HFF-Myc (cell line): ENCODE results near the gene GPR50.

Experiments
- DNase-seq: peaks from one replicate; pipeline ENCODE4 v3.0.0-alpha.2; 2011; ENCODE audit warnings: low read depth; ENCODE audit errors: extremely low read depth
- H3K4me3 ChIP-seq: replicated peaks from 2 replicates; pipeline ENCODE4 v1.5.1; 2011; ENCODE audit warnings: low read depth, mild to moderate bottlenecking, control low read depth, low read length
- TF ChIP-seq, protein P1 (sequence below): IDR thresholded peaks from 2 replicates; pipeline ENCODE4 v1.5.1; 2012; ENCODE audit warnings: mild to moderate bottlenecking, low read depth, low read length, control low read depth; ENCODE audit errors: missing control alignments

The GPR50 gene

DNA sequence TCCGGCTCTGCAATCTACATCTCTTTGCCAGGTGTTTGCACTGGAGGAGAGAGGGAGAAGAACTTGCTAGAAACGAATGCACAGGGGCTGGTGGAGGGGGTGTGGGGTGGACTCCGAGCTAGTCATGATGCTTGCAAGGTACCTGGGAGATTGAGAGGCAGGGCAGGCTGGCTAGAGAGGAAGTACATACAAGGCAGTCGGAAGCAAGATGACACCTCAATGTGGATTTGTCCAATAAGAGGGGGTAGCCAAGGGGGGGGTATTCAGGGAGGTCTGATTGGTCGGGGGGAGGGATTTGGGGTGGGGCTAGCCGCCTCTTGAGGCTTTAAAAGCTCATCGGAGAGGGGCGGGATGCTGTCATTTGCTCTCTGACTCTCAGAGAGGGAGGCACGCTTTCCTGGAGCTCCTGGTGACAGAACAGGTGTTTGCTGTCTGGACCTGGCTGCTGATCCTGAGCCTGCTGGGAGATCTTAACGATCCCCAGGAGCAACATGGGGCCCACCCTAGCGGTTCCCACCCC is at the start of gene GPR50:
GPR50 (plus strand) TSS at position 354 of the 520 bp plus-strand sequence; CDS start at position 492, 138 bp downstream.
- no peak within 1 kb of the TSS for H3K4me3 ChIP-seq
- TF ChIP-seq, protein P1, sequence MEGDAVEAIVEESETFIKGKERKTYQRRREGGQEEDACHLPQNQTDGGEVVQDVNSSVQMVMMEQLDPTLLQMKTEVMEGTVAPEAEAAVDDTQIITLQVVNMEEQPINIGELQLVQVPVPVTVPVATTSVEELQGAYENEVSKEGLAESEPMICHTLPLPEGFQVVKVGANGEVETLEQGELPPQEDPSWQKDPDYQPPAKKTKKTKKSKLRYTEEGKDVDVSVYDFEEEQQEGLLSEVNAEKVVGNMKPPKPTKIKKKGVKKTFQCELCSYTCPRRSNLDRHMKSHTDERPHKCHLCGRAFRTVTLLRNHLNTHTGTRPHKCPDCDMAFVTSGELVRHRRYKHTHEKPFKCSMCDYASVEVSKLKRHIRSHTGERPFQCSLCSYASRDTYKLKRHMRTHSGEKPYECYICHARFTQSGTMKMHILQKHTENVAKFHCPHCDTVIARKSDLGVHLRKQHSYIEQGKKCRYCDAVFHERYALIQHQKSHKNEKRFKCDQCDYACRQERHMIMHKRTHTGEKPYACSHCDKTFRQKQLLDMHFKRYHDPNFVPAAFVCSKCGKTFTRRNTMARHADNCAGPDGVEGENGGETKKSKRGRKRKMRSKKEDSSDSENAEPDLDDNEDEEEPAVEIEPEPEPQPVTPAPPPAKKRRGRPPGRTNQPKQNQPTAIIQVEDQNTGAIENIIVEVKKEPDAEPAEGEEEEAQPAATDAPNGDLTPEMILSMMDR, result no peak
- DNase-seq, result no peak

DNA sequence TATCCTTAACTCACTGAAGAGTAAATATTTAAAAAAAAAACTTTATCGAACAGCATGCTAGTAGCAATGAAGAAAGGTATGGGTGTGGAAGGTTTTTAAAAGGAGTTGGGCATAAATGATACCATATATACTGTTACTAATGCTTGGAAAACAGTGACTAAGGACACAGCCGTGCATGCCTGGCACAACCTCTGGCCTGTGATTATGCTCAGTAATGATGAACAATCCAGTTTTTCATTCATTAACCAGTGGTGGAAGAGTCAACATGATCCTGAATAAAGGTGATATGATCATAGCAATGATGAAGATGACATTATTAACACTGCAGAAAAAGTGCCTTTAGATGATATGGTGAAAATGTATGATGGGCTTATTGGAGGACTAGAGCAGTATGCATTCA is 43.9 kb upstream of the GPR50 start:
- TF ChIP-seq, protein P1, result no peak
- DNase-seq, result no peak
- no peak overlapping the region for H3K4me3 ChIP-seq

DNA sequence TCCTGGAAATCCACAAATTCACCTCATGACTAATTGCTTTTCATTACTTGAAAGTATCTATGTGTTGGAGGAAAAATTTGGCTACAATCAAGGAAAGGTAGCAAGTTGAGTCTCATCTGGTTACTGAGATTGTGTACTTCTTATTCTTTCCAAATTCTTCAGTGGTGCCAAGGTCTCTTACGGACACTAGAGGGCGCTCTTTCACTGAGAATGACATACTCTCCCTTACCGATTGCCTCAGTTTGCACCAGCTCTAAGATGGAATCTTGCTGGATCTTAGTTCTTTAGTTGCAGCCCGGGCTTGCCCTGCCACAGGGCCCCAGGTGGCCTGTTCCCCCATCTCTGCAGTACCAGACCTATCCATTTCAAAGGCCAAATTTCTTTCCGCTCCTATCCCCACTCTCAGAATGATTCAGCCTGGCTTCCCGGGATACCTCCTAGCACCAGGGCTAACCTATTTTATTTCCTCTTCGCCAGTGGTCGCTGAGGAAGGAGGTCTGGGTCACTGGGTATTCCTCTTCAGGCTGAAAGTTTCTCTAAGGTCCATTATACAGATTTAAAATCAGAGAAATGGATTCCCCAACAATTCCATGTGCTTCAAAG is 24.6 kb upstream of the GPR50 start:
- peak; percentile 10 for DNase-seq
- no peak overlapping the region for H3K4me3 ChIP-seq
- TF ChIP-seq, protein P1, result peak; percentile 58

DNA sequence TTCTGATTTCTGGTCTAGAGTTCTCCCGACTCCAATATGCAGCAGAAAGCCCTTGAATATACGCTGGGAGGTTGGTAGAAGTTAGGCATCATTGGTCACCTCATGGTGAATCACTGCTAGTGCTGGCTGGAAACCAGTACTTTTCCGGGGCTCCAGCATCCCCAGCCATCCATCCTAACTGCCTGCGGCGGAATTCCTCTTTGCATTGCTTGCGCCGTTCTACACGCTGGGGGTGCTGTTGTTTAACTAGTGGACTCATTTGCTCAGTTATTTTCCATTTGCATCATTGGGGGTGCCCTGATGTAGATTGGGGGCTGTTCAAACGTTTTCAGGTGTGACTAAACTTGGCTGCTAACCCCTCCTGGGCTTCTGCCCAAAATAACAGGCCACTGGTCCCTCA is 23.3 kb upstream of the GPR50 start:
- TF ChIP-seq, protein P1, result no peak
- peak; percentile 4 for DNase-seq
- H3K4me3 ChIP-seq, result no peak overlapping the region

DNA sequence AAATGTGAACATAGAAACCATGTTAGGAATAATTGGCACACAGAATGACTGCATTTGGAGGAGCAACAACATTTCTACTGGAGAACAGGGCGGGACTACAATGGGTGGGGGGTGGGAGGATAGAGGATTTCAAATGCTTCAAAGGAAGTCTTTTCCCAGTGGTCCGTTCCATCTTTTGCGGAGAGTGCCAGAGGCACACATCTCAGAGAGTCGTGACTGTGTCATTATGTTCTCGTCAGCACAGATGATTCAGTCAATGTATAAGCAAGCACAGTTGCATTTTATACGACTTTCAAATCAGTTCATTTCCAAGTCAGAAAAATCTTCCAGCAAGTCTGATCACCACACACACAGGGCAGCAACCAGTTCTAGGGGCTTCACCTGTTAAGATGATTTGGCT is 22.7 kb upstream of the GPR50 start:
- H3K4me3 ChIP-seq, result no peak overlapping the region
- DNase-seq, result no peak
- TF ChIP-seq, protein P1, result no peak

DNA sequence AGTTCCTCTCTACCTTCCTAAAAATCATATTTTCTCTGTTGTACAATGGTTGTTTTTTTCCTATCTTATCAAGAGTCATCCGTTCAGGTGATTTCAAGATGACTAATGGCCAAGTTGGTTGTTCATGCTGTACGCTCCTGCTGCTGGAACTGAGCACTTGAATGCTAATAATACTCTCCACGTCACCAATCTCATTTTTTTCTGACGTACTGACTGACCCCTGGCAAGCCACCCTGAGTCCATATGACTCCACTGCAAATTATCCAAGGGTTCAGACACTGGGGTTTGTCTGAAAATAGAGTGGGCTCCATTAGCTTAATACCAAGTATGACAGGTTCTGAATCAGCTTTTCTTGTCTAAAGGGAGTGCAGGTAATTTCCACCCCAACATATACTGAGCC is 21.1 kb upstream of the GPR50 start:
- TF ChIP-seq, protein P1, result no peak
- no peak overlapping the region for H3K4me3 ChIP-seq
- no peak for DNase-seq

DNA sequence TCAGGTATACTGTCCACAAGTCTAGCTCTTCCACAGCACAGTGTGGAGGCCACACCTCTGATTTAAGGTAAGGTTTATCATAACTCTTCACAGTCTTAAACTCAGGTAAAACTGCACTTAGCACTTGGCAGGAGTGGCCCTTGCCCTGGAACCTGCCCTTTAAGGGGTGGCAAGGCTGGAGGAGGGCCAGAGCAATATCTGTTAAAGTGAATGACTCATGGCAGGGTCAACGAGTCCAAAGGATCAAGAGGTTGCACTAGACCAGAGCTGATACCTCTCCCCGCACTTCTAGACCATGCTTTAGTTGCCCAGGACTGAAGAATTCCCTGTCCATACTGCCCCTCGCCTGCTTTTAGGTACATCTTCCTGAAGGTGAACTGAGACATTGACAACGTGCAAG is 14.7 kb upstream of the GPR50 start:
- H3K4me3 ChIP-seq, result no peak overlapping the region
- TF ChIP-seq, protein P1, result no peak
- no peak for DNase-seq
